ENCODE data around the gene TCF3.

TCF3 gene

DNA sequence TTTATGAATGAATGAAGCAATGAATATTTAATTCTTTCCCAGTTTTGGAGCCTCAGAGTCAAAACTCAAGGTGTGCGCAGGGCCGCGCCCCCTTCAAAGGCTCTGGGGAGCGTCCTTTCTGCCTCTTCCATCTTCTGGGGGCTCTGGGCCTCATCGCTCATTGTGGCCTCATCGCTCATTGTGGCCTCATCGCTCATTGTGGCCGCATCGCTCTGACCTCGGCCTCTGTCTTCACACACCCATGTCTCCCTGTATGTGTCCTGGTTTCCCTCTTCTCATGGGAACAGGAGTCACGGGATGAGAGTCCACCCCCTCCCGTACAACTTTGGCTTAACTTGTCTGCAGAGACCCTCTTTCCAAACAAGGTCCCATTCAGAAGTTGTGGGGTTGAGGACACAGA lies 81.1 kb downstream of the TCF3 start:
- H3K36me3 ChIP-seq (ENCODE audit: low read length), result no peaks in the 10 kb centered on the region
- no peaks in the 10 kb centered on the region for H3K79me2 ChIP-seq (ENCODE audit: insufficient read depth, low read length)
- H3F3A ChIP-seq (ENCODE audit: insufficient read depth), result 0 out of 2 replicates have a peak, but pooled peaks cover 4% of the 10 kb centered on the region
- TF ChIP-seq, protein P1, sequence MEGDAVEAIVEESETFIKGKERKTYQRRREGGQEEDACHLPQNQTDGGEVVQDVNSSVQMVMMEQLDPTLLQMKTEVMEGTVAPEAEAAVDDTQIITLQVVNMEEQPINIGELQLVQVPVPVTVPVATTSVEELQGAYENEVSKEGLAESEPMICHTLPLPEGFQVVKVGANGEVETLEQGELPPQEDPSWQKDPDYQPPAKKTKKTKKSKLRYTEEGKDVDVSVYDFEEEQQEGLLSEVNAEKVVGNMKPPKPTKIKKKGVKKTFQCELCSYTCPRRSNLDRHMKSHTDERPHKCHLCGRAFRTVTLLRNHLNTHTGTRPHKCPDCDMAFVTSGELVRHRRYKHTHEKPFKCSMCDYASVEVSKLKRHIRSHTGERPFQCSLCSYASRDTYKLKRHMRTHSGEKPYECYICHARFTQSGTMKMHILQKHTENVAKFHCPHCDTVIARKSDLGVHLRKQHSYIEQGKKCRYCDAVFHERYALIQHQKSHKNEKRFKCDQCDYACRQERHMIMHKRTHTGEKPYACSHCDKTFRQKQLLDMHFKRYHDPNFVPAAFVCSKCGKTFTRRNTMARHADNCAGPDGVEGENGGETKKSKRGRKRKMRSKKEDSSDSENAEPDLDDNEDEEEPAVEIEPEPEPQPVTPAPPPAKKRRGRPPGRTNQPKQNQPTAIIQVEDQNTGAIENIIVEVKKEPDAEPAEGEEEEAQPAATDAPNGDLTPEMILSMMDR (IDR thresholded peaks at IDR 0.05; ENCODE audit: insufficient read depth, low read length, poor library complexity, severe bottlenecking), result no peak
- no peak for TF ChIP-seq EZH2phosphoT487 (conservative IDR thresholded peaks at IDR 0.05; ENCODE audit: low read length)
- H3K4me3 ChIP-seq (ENCODE audit: insufficient read depth, low read length, poor library complexity, severe bottlenecking), result no peak overlapping the region
- no peaks in the 10 kb centered on the region for H3K27me3 ChIP-seq (ENCODE audit: low read length)
- no peaks in the 10 kb centered on the region for H4K20me1 ChIP-seq (ENCODE audit: low read depth, low read length)
- no peak overlapping the region for H3K27ac ChIP-seq (ENCODE audit: low read depth, low read length)
- H3K9me2 ChIP-seq (replicated peaks; ENCODE audit: insufficient read depth, low read length), result no peaks in the 10 kb centered on the region
- 0 out of 2 replicates have a peak, but pooled peaks cover 3% of the 10 kb centered on the region for H3K9me3 ChIP-seq (ENCODE audit: insufficient read depth, low read length)
- H3K4me2 ChIP-seq (ENCODE audit: low read depth, low read length, poor library complexity, severe bottlenecking), result no peak overlapping the region
- no peak overlapping the region for H2AFZ ChIP-seq (ENCODE audit: low read depth, low read length, severe bottlenecking)
- no peak overlapping the region for H3K9ac ChIP-seq (ENCODE audit: low read length)

DNA sequence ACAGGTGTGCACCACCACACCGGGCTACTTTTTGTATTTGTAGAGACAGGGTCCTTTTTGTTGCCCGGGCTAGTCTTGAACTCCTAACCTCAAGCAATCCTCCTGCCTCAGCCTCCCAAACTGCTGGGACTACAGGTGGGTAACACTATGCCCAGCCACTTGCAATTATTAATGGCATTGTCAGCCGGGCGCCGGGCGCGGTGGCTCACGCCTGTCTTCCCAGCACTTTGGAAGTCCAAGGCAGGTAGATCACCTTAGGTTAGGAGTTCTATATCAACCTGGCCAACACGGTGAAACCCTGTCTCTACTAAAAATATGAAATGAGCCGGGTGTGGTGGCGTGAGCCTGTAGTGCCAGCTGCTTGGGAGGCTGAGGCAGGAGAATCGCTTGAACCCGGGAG lies 81.6 kb downstream of the TCF3 start:
- no peak overlapping the region for H2AFZ ChIP-seq (ENCODE audit: low read depth, low read length, severe bottlenecking)
- no peaks in the 10 kb centered on the region for H3K27me3 ChIP-seq (ENCODE audit: low read length)
- H3K4me3 ChIP-seq (ENCODE audit: insufficient read depth, low read length, poor library complexity, severe bottlenecking), result no peak overlapping the region
- no peak for TF ChIP-seq EZH2phosphoT487 (conservative IDR thresholded peaks at IDR 0.05; ENCODE audit: low read length)
- TF ChIP-seq, protein P1 (IDR thresholded peaks at IDR 0.05; ENCODE audit: insufficient read depth, low read length, poor library complexity, severe bottlenecking), result no peak
- H4K20me1 ChIP-seq (ENCODE audit: low read depth, low read length), result no peaks in the 10 kb centered on the region
- H3F3A ChIP-seq (ENCODE audit: insufficient read depth), result 0 out of 2 replicates have a peak, but pooled peaks cover 4% of the 10 kb centered on the region
- H3K9ac ChIP-seq (ENCODE audit: low read length), result no peak overlapping the region
- H3K9me3 ChIP-seq (ENCODE audit: insufficient read depth, low read length), result 0 out of 2 replicates have a peak, but pooled peaks cover 3% of the 10 kb centered on the region
- H3K4me2 ChIP-seq (ENCODE audit: low read depth, low read length, poor library complexity, severe bottlenecking), result no peak overlapping the region
- H3K79me2 ChIP-seq (ENCODE audit: insufficient read depth, low read length), result no peaks in the 10 kb centered on the region
- H3K27ac ChIP-seq (ENCODE audit: low read depth, low read length), result no peak overlapping the region
- no peaks in the 10 kb centered on the region for H3K36me3 ChIP-seq (ENCODE audit: low read length)
- no peaks in the 10 kb centered on the region for H3K9me2 ChIP-seq (replicated peaks; ENCODE audit: insufficient read depth, low read length)

DNA sequence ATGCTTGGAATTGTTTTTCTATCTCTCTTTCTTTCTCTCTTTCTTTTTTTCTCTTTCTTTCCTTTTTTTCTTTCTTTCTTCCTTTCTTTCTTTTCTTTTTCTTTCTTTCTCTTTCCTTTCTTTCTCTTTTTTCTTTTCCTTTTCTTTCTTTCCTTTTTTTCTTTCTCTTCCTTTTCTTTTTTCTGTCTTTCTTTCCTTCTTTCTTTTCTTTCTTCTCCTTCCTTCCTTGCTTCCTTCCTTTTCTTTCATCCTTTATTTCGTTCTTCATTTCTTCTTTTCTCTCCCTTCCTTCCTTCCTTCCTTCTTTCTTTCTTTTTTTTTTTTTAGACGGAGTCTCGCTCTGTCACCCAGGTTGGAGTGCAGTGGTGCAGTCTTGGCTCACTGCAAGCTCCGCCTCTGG lies 82.4 kb downstream of the TCF3 start:
- H3K79me2 ChIP-seq (ENCODE audit: insufficient read depth, low read length), result no peaks in the 10 kb centered on the region
- H3K27me3 ChIP-seq (ENCODE audit: low read length), result no peaks in the 10 kb centered on the region
- no peaks in the 10 kb centered on the region for H4K20me1 ChIP-seq (ENCODE audit: low read depth, low read length)
- H3K4me3 ChIP-seq (ENCODE audit: insufficient read depth, low read length, poor library complexity, severe bottlenecking), result no peak overlapping the region
- H3K9me2 ChIP-seq (replicated peaks; ENCODE audit: insufficient read depth, low read length), result no peaks in the 10 kb centered on the region
- H3K9me3 ChIP-seq (ENCODE audit: insufficient read depth, low read length), result 0 out of 2 replicates have a peak, but pooled peaks cover 3% of the 10 kb centered on the region
- H3K9ac ChIP-seq (ENCODE audit: low read length), result no peak overlapping the region
- H2AFZ ChIP-seq (ENCODE audit: low read depth, low read length, severe bottlenecking), result no peak overlapping the region
- H3F3A ChIP-seq (ENCODE audit: insufficient read depth), result 0 out of 2 replicates have a peak, but pooled peaks cover 4% of the 10 kb centered on the region
- H3K27ac ChIP-seq (ENCODE audit: low read depth, low read length), result no peak overlapping the region
- no peak overlapping the region for H3K4me2 ChIP-seq (ENCODE audit: low read depth, low read length, poor library complexity, severe bottlenecking)
- TF ChIP-seq, protein P1 (IDR thresholded peaks at IDR 0.05; ENCODE audit: insufficient read depth, low read length, poor library complexity, severe bottlenecking), result no peak
- no peak for TF ChIP-seq EZH2phosphoT487 (conservative IDR thresholded peaks at IDR 0.05; ENCODE audit: low read length)
- H3K36me3 ChIP-seq (ENCODE audit: low read length), result no peaks in the 10 kb centered on the region
